GM12878 (cell line): ENCODE measurements around the gene CCDC6. TPM values are rescaled to one million over a fixed set of nuclear protein-coding genes. Genes with fewer than 3 reads are reported as not detected.

Experiments used
- ATAC-seq: fragments of 200-7000 bp; cut with Tn5 transposase; 3 replicates; pipeline ENCODE4 v1.9.1; 2020; ENCODE audit warnings: mild to moderate bottlenecking, moderate library complexity
- BruUV-seq: library from RNA; stranded (reverse); fragments of 400-500 nt; replicated peaks from 2 replicates; lab custom pipeline; 2021; lab: Mats Ljungman, UMichigan
- CTCF ChIA-PET: fragments of 300-600 bp; sonication (Branson Sonifier 250); formaldehyde crosslinking; extraction: SDS; loops from one replicate; lab custom pipeline; 2021; ENCODE audit warnings: inconsistent platforms; lab: Yijun Ruan, JAX
- POLR2A ChIA-PET: fragments of 350-600 bp; formaldehyde crosslinking; extraction: SDS; loops from one replicate; lab custom pipeline; 2021; ENCODE audit warnings: inconsistent platforms; lab: Charles Lee
- RAD21 ChIA-PET: fragments of 300-600 bp; sonication (Branson Sonifier 250); formaldehyde crosslinking; loops from one replicate; lab custom pipeline; 2023; ENCODE audit warnings: antibody characterized with exemption; ENCODE audit not compliant: unreplicated experiment; lab: Charles Lee
- SMC1A ChIA-PET: fragments of 300-600 bp; sonication (Branson Sonifier 250); formaldehyde crosslinking; loops from one replicate; lab custom pipeline; 2023; ENCODE audit not compliant: unreplicated experiment, uncharacterized antibody; lab: Charles Lee
- DNase-seq: peaks from one replicate; pipeline ENCODE4 v3.0.0-alpha.2; 2011; ENCODE audit warnings: low read depth, low spot score
- FAIRE-seq: peaks from 3 replicates; lab custom pipeline; 2011; peaks lifted over from hg19 to GRCh38; lab: Jason Lieb, UNC
- H2AFZ ChIP-seq: 2 replicates; pipeline ENCODE4 v1.6.0; 2011; ENCODE audit warnings: low read depth, low read length, control low read depth; ENCODE audit not compliant: control insufficient read depth
- H3K27ac ChIP-seq: 2 replicates; pipeline ENCODE4 v1.5.1; 2011; ENCODE audit warnings: control low read depth; ENCODE audit not compliant: control insufficient read depth, insufficient read depth
- H3K27me3 ChIP-seq, 2 experiments: replicated peaks in 1 of 2; 2 replicates each; pipeline versions ENCODE4 v1.6.0 to v1.6.1; 2011; ENCODE audit warnings: low read length in 1 of 2; ENCODE audit not compliant: control insufficient read depth in 2 of 2, insufficient read depth in 2 of 2
- H3K36me3 ChIP-seq, 2 experiments: 2 replicates each; pipeline ENCODE4 v1.5.1; 2011; ENCODE audit warnings: low read length in 1 of 2; ENCODE audit not compliant: control insufficient read depth in 2 of 2, insufficient read depth in 2 of 2
- H3K4me1 ChIP-seq: 2 replicates; pipeline ENCODE4 v1.6.1; 2011; ENCODE audit warnings: mild to moderate bottlenecking, low read length, moderate library complexity, mixed read lengths; ENCODE audit not compliant: control insufficient read depth, insufficient read depth
- H3K4me2 ChIP-seq: 2 replicates; pipeline ENCODE4 v1.6.0; 2011; ENCODE audit warnings: control low read depth; ENCODE audit not compliant: control insufficient read depth, insufficient read depth
- H3K4me3 ChIP-seq: fragments of 200-600 bp; sonication (generic); 2 replicates; pipeline ENCODE4 v1.5.1; 2016
- H3K79me2 ChIP-seq: 2 replicates; pipeline ENCODE4 v1.6.0; 2011; ENCODE audit warnings: low read length; ENCODE audit not compliant: control insufficient read depth, insufficient read depth
- H3K9ac ChIP-seq: 2 replicates; pipeline ENCODE4 v1.8.0; 2011; ENCODE audit warnings: low read length, control low read depth, mixed read lengths; ENCODE audit not compliant: control insufficient read depth, insufficient read depth
- H3K9me3 ChIP-seq: replicated peaks from 3 replicates; pipeline ENCODE4 v1.5.1; 2011; ENCODE audit warnings: mild to moderate bottlenecking, low read length; ENCODE audit not compliant: control insufficient read depth, insufficient read depth
- H4K20me1 ChIP-seq: 2 replicates; pipeline ENCODE4 v1.6.0; 2011; ENCODE audit not compliant: control insufficient read depth, insufficient read depth
- CHD4 ChIP-seq: fragments of 200-600 bp; sonication (generic); IDR thresholded peaks from 2 replicates; pipeline ENCODE4 v1.6.1; 2016; ENCODE audit warnings: mild to moderate bottlenecking
- FOS ChIP-seq: IDR thresholded peaks from 3 replicates; pipeline ENCODE4 v1.6.1; 2011; ENCODE audit warnings: borderline replicate concordance; ENCODE audit not compliant: insufficient read length; ENCODE audit errors: extremely low read depth
- FOXK2 ChIP-seq: fragments of 450-650 bp; IDR thresholded peaks from 2 replicates; pipeline ENCODE4 v1.6.1; 2017; ENCODE audit warnings: mild to moderate bottlenecking, moderate library complexity
- HDAC2 ChIP-seq: fragments of 200-600 bp; sonication (generic); IDR thresholded peaks from 2 replicates; pipeline ENCODE4 v1.6.1; 2017
- HDGF ChIP-seq: fragments of 450-650 bp; IDR thresholded peaks from 2 replicates; pipeline ENCODE4 v1.6.1; 2016; ENCODE audit warnings: antibody characterized with exemption
- IKZF1 ChIP-seq: fragments of 450-650 bp; conservative IDR thresholded peaks from 2 replicates; pipeline ENCODE4 v1.6.1; 2017; ENCODE audit warnings: antibody characterized with exemption, mild to moderate bottlenecking
- MXI1 ChIP-seq: fragments of 150-350 bp; IDR thresholded peaks from 2 replicates; pipeline ENCODE4 v1.6.1; 2011; ENCODE audit warnings: low read depth, mild to moderate bottlenecking, inconsistent platforms, low read length, improper control_type of control experiment
- MYB ChIP-seq: fragments of 150-350 bp; IDR thresholded peaks from 2 replicates; pipeline ENCODE4 v1.6.1; 2014; ENCODE audit warnings: mild to moderate bottlenecking, low read depth, low read length, borderline replicate concordance
- SMC3 ChIP-seq: IDR thresholded peaks from 2 replicates; pipeline ENCODE4 v1.6.1; 2011; ENCODE audit warnings: low read length, improper control_type of control experiment, borderline replicate concordance
- SREBF1 ChIP-seq: IDR thresholded peaks from 2 replicates; pipeline ENCODE4 v1.6.1; 2012; ENCODE audit warnings: mild to moderate bottlenecking, low read length
- TARDBP ChIP-seq: IDR thresholded peaks from 2 replicates; pipeline ENCODE4 v1.6.1; 2016; ENCODE audit warnings: borderline replicate concordance
- YY1 ChIP-seq: IDR thresholded peaks from 2 replicates; pipeline ENCODE4 v1.6.1; 2011; ENCODE audit warnings: low read depth, mild to moderate bottlenecking, low read length
- ZNF687 ChIP-seq: fragments of 450-650 bp; IDR thresholded peaks from 2 replicates; pipeline ENCODE4 v1.6.1; 2017; ENCODE audit warnings: mild to moderate bottlenecking, moderate library complexity
- WGBS: methylation state at CpG from one replicate; pipeline ENCODE4 v1.1.6; 2016; ENCODE audit warnings: low lambda C conversion rate; ENCODE audit not compliant: insufficient replicate concordance, insufficient coverage; ENCODE audit errors: missing lambda C conversion rate; 5-methylcytosine and 5-hydroxymethylcytosine counted together
- in situ Hi-C: fragments of 300-500 bp; cut with MboI; formaldehyde crosslinking; loops from 9 replicates; pipeline ENCODE4 v1.14.3; 2018; ENCODE audit warnings: mixed read lengths
- intact Hi-C: fragments of 100-400 bp; cut with micrococcal nuclease; formaldehyde crosslinking; loops from one replicate; pipeline ENCODE4 v1.14.2; 2022; ENCODE audit not compliant: unreplicated experiment
- polyA plus RNA-seq, 11 experiments: library from polyadenylated mRNA; depleted of rRNA in 4 of 11; unstranded in 6 of 11; stranded (reverse) in 5 of 11; fragments of >200 nt; fragmentation: Nextera tagmentation in 4 of 11; fragmentation: Illumina TruSeq in 1 of 11; extraction: Ambion mirVana in 4 of 11; extraction: Trizol in 1 of 11; gene quantifications; 1 replicate in 1 of 11; 2 replicates in 10 of 11; pipeline versions ENCODE4 v1.2.1 to v1.2.3, GENCODE V29; 2011 to 2016; ENCODE audit warnings: inconsistent platforms in 2 of 11, missing spikeins in 2 of 11, low read depth in 1 of 11
- total RNA-seq, 4 experiments: library from RNA; depleted of rRNA in 3 of 4; stranded (reverse); fragments of >200 nt in 3 of 4; fragmentation: Illumina TruSeq in 1 of 4; extraction: Trizol in 1 of 4; gene quantifications; 2 replicates each; pipeline versions ENCODE4 v1.2.1 to v1.2.3, GENCODE V29; 2013 to 2021

CCDC6 gene
- total and polyA plus RNA-seq, 10 of the 15 experiments (the other 5 are each of a cell fraction or from before 2014, with no cell fraction given): 11.8 to 46.2 (median 26.7) TPM

GRCh38 chr10:59944339-59944935, 38.1 kb upstream of the CCDC6 start:
- H3K4me2 ChIP-seq: no peak overlapping the region
- in situ Hi-C loops (no loop called here), intact Hi-C loops (no loop called here)
- no peaks in the 10 kb centered on the region for H3K27me3 ChIP-seq
- no peak for ATAC-seq
- no peaks in the 10 kb centered on the region for H3K9me3 ChIP-seq
- ChIA-PET SMC1A (no interaction called here), RAD21 (no interaction called here), CTCF (no interaction called here), POLR2A (no interaction called here)
- TF ChIP-seq MXI1 (no peak), SREBF1 (no peak), HDAC2 (no peak), IKZF1 (no peak), HDGF (no peak), YY1 (no peak), FOXK2 (no peak), FOS (no peak)
- H3K27ac ChIP-seq: no peak overlapping the region
- H3K36me3 ChIP-seq: no peaks in the 10 kb centered on the region
- no peaks in the 10 kb centered on the region for H3K79me2 ChIP-seq
- no peak overlapping the region for H2AFZ ChIP-seq
- no peak overlapping the region for H3K9ac ChIP-seq
- H3K4me3 ChIP-seq: no peak overlapping the region
- H3K4me1 ChIP-seq: no peaks in the 10 kb centered on the region
- no TSS peak for BruUV-seq
- 59% methylated on average over 16 of the region's 16 CpGs for WGBS
- no peak for DNase-seq
- no peaks in the 10 kb centered on the region for H4K20me1 ChIP-seq
- FAIRE-seq: no peak

- no peak overlapping the region for H3K4me2 ChIP-seq
- POLR2A ChIA-PET: no interaction called here
- TF ChIP-seq CHD4 (no peak), MYB (no peak), SMC3 (no peak), TARDBP (no peak), MXI1 (no peak), ZNF687 (no peak)
- TF ChIP-seq, all 136 proteins: peak for 0
- ChIA-PET SMC1A (no interaction called here), RAD21 (no interaction called here), CTCF (no interaction called here)
- intact Hi-C loops: no loop called here
- no peak overlapping the region for H3K4me3 ChIP-seq
- no peak overlapping the region for H3K9ac ChIP-seq
- no peaks in the 10 kb centered on the region for H3K9me3 ChIP-seq
- H3K27ac ChIP-seq: no peak overlapping the region
- in situ Hi-C loops: no loop called here
- ATAC-seq (no peak), DNase-seq (no peak), FAIRE-seq (no peak)
- H3K4me1 ChIP-seq: no peaks in the 10 kb centered on the region
- H3K79me2 ChIP-seq: no peaks in the 10 kb centered on the region
- H2AFZ ChIP-seq: no peak overlapping the region
- H3K27me3 ChIP-seq: no peaks in the 10 kb centered on the region
- BruUV-seq: no TSS peak
- H3K36me3 ChIP-seq: no peaks in the 10 kb centered on the region
- H4K20me1 ChIP-seq: no peaks in the 10 kb centered on the region
- 44% methylated on average over 4 of the region's 4 CpGs for WGBS
Measured at GRCh38 chr10:59942556-59942955, 36.2 kb upstream of the CCDC6 start.
